Activated T-cell treated with anti-CD3 and anti-CD28 coated beads, Interleukin-2, amount 50 U/mL, for 72 hours (primary cell): ENCODE measurements around the gene GOLGA2. TPM values are rescaled to one million over a fixed set of nuclear protein-coding genes. Genes with fewer than 3 reads are reported as not detected.
"Not testable (repeated sequence)": the region's sequence is repeated elsewhere in the genome, so short reads cannot be mapped to it uniquely, and the experiment has no call there.

Experiments used
- ATAC-seq, 2 donors: fragments of 150-1000 bp; cut with Tn5 transposase; replicated peaks in 1 of 2; 2 replicates each; pipeline ENCODE4 v1.10.0; 2021; ENCODE audit warnings: moderate library complexity in 2 of 2, mild to moderate bottlenecking in 1 of 2
- DNase-seq, 2 donors: peaks; one replicate each; pipeline ENCODE4 v3.0.0; 2021 to 2022; ENCODE audit warnings: mixed read lengths in 1 of 2
- H3K27ac Mint-ChIP-seq: one replicate; pipeline ENCODE4 v1.8.0; 2022; ENCODE audit warnings: mild to moderate bottlenecking, moderate library complexity, mixed read lengths
- H3K27me3 Mint-ChIP-seq: one replicate; pipeline ENCODE4 v1.8.0; 2022; ENCODE audit warnings: low read depth, mixed read lengths
- H3K36me3 Mint-ChIP-seq, 2 donors: one replicate each; pipeline ENCODE4 v1.8.0; 2022; ENCODE audit warnings: mixed read lengths in 2 of 2, mild to moderate bottlenecking in 1 of 2; ENCODE audit not compliant: insufficient read depth in 2 of 2
- H3K4me1 Mint-ChIP-seq: one replicate; pipeline ENCODE4 v1.8.0; 2022; ENCODE audit warnings: low read depth, mixed read lengths
- H3K4me3 Mint-ChIP-seq, 2 donors: one replicate each; pipeline ENCODE4 v1.8.0; 2022; ENCODE audit warnings: mild to moderate bottlenecking in 2 of 2, mixed read lengths in 2 of 2, moderate library complexity in 2 of 2
- H3K9me3 Mint-ChIP-seq, 2 donors: one replicate each; pipeline ENCODE4 v1.8.0; 2022; ENCODE audit warnings: mixed read lengths in 2 of 2
- total RNA-seq, 2 donors: library from RNA; stranded (reverse); gene quantifications; one replicate each; pipeline ENCODE4 v1.2.3, GENCODE V29; 2022

The GOLGA2 gene
- total RNA-seq, 2 donors from 2014 or later: 44.9 to 54.4 TPM

DNA sequence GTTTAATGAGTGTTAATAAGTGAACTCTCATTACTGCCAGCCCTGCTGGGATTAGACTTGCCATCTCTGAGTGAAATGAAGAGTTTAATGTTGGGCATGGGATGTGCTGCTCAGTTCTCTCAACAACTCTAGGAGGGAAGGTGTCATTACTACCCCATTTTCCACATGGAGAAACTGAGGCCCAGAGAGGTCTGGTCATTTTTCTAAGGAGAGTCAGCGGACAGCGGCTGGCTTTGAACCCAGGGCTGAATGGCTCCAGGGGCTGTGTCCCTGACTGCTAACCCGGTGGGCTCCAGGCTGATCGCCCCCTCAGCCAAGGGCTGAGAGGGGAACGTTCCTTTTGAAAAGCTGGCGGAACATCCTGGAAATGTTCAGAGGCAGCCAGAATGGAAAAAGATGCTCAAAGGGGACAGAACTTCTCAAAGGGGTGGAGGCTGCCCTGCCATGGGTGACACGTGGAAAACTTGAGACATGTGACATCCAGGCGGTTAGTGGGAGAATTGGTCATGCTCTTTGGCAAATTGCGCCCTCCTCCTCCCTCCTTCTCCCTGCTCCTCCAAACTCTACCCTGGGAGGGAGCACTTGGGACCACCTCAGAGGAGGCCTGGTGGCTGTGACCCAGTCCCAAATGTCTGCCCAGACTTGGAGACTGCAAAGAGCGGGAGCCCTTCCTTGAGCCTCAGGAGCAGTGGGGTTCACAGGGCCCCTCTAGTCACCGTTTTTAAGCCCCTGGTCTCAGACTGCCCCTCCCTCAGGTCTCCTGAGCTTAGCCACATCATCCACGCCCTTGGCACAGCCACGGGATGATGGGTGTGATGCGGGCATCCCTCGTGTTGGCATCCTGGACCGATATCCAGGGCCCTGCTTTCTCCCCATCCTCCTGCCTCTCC, 43.9 kb downstream of the GOLGA2 start:
- no peak overlapping the region for H3K4me3 Mint-ChIP-seq
- no peaks in the 10 kb centered on the region for H3K27me3 Mint-ChIP-seq
- ATAC-seq (peak in 1 of 2 donors; percentile 25), DNase-seq (no peak)
- no peaks in the 10 kb centered on the region for H3K36me3 Mint-ChIP-seq
- H3K27ac Mint-ChIP-seq: no peak overlapping the region
- H3K4me1 Mint-ChIP-seq: no peaks in the 10 kb centered on the region
- H3K9me3 Mint-ChIP-seq: no peaks in the 10 kb centered on the region

DNA sequence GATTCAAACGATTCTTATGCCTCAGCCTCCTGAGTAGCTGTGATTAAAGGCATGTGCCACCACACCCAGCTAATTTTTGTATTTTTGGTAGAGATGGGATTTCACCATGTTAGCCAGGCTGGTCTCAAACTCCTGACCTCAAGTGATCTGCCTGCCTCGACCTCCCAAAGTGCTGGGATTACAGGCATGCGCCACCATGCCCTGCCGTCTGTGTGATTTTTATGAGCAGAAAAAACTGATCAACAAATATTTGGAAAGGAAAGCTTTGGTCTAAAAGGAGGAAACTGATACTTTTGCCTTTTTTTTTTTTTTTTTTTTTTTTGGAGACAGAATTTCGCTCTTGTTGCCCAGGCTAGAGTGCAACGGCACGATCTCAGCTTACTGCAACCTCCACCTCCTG, 44.9 kb downstream of the GOLGA2 start:
- H3K27me3 Mint-ChIP-seq, ATAC-seq, H3K9me3 Mint-ChIP-seq, H3K36me3 Mint-ChIP-seq, DNase-seq, H3K4me3 Mint-ChIP-seq, H3K27ac Mint-ChIP-seq, H3K4me1 Mint-ChIP-seq: not testable (repeated sequence)

DNA sequence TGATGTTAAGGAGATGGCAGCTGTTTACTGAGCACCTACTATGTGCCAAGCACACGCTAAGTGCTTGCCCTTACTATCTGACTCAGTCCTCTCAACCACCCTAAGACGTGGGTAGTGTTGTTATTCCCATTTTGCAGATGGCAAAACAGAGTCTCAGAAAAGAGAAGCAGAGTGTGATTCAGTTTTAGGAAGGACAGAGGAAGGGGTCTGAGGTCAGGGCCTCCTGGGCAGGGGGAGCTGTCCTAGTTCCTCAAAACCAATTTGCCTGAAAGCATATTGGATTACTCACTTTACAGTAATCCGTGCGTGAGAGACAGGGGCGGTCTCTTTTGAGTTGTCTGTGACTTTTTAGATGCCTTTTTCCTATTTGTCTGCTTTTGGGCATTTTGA, 49.4 kb downstream of the GOLGA2 start:
- ATAC-seq (no peak), DNase-seq (no peak)
- Mint-ChIP-seq H3K27ac (no peak overlapping the region), H3K4me1 (no peaks in the 10 kb centered on the region), H3K27me3 (no peaks in the 10 kb centered on the region), H3K9me3 (no peaks in the 10 kb centered on the region), H3K4me3 (no peak overlapping the region), H3K36me3 (no peaks in the 10 kb centered on the region)

DNA sequence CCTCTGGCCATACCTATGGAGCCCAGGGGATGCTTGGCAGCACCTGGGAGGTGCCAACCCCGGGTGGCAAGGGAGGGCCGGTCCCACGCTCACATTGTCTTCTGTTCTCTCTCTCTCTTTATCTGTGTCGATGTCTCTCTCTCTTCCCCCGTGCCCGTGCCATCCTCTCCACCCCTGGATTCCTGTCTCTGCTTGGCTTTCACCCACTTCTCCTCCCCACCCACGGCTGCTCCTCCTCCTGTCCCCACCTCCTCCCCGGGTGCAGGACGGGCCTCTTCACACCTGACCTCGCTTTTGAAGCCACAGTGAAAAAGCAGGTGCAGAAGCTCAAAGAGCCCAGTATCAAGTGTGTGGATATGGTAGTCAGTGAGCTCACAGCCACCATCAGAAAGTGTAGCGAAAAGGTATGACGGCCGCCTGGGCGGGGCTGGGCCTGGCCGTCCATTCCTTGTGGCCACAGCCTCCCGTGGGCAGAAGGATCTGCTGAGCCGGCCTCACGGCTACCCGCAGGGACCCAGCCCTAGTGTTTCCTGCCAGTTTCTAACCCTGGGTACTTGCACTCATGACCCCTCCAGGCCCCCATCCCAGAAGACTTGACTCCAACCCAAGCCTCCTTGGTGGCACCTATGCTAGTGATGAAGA, 49.9 kb downstream of the GOLGA2 start:
- Mint-ChIP-seq H3K27ac (no peak overlapping the region), H3K9me3 (no peaks in the 10 kb centered on the region), H3K27me3 (no peaks in the 10 kb centered on the region), H3K4me3 (no peak overlapping the region), H3K4me1 (no peaks in the 10 kb centered on the region), H3K36me3 (no peaks in the 10 kb centered on the region)
- ATAC-seq: no peak
- DNase-seq: no peak

DNA sequence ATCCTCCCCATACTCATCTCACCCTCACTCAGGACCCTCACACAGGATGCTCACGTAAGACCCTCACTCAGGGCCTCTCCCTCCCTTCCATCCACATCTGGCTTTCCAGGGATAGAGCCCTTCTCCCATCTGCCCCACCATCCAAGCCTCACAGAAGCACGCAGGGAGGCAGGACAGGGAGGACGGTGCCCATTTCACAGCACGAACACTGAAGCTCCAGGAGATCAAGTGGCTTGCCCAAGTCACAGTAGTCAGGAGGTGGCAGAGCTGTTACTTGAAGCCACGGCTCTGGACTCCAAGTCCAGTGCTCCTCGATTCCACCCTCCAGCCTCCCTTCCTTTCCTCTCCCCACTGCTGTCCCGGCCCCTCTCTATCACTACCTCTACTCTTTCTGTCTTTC, 50.9 kb downstream of the GOLGA2 start:
- no peaks in the 10 kb centered on the region for H3K9me3 Mint-ChIP-seq
- no peaks in the 10 kb centered on the region for H3K36me3 Mint-ChIP-seq
- no peak overlapping the region for H3K4me3 Mint-ChIP-seq
- H3K27me3 Mint-ChIP-seq: no peaks in the 10 kb centered on the region
- H3K27ac Mint-ChIP-seq: no peak overlapping the region
- H3K4me1 Mint-ChIP-seq: no peaks in the 10 kb centered on the region
- DNase-seq: no peak
- ATAC-seq: no peak

DNA sequence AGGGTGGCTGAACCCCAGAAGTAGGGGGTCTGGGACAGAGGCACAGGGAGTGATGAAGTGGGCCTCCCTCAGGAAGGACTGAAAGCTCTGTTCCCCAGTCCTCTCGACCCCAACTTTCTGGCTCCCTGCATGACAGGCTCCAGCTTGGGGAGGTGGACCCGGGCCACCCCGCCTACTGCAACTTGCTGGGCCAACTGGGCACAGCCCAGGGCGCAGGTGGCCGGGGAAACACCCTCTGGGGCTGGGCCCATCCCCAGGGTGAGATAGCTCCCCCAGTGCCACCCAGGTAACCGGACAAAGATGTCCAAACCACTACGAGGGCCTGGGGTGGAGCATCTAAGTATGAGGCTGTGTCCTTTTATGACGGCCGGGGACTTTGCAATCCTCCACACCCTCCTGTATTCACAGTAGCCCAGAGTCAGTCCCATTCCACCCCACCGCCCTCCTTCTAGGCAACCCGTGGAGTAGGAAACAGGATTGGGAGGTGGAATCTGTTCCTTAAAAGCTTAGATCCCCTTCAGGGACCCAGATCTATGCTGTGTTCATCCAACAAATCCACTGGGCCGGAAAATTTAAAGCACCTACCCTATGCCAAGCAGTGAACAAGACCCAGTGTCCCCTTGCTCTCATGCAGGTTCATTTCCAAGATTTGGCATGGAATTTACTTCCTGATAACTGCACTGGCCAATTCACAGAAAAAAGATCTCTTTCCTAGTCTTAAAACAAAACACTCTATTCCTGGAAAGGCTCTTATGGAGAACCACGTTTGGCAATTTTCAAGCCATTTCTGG, 52.7 kb downstream of the GOLGA2 start:
- DNase-seq: no peak
- Mint-ChIP-seq H3K4me3 (no peak overlapping the region), H3K36me3 (no peaks in the 10 kb centered on the region), H3K9me3 (no peaks in the 10 kb centered on the region), H3K27me3 (no peaks in the 10 kb centered on the region), H3K4me1 (peaks cover 10% of the 10 kb centered on the region), H3K27ac (no peak overlapping the region)
- no peak for ATAC-seq

DNA sequence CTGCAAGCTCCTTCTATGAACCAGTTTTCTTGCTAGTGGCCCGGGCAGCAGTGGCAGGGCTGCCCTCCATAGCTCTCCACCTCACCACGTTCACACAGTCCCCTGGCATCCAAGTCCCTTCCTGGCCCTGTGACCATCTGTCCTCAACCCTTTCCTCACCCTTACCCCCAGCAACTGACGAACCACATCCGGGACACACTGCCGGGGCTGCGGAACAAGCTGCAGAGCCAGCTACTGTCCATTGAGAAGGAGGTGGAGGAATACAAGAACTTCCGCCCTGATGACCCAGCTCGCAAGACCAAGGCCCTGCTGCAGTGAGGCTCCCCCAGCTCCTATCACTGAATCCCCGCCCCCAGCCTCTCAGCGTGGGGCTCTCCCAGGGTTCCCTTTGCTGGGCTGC, 53.8 kb downstream of the GOLGA2 start:
- no peaks in the 10 kb centered on the region for H3K36me3 Mint-ChIP-seq
- H3K27ac Mint-ChIP-seq: no peak overlapping the region
- no peak for DNase-seq
- no peaks in the 10 kb centered on the region for H3K27me3 Mint-ChIP-seq
- H3K9me3 Mint-ChIP-seq: no peaks in the 10 kb centered on the region
- no peak overlapping the region for H3K4me3 Mint-ChIP-seq
- no peak for ATAC-seq
- H3K4me1 Mint-ChIP-seq: peaks cover 12% of the 10 kb centered on the region

DNA sequence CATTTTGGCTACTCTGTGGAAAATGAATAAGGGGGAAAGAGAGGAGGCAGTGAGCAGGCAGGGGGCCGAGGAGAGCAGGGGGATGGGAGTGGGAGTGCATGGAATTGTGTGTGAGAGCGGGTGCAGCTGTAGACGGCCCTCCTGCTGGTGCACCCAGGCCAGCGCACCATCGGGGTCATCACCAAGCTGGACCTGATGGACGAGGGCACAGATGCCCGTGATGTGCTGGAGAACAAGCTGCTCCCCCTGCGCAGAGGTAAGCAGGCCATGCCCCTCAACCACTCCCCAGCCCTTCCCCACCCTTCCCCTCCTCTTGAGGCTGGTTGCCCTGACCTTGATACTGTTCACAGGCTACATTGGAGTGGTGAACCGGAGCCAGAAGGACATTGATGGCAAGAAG, 56.0 kb downstream of the GOLGA2 start:
- ATAC-seq: no peak
- Mint-ChIP-seq H3K4me3 (no peak overlapping the region), H3K27ac (no peak overlapping the region), H3K27me3 (no peaks in the 10 kb centered on the region), H3K9me3 (no peaks in the 10 kb centered on the region), H3K4me1 (peaks cover 16% of the 10 kb centered on the region), H3K36me3 (no peaks in the 10 kb centered on the region)
- DNase-seq: no peak

DNA sequence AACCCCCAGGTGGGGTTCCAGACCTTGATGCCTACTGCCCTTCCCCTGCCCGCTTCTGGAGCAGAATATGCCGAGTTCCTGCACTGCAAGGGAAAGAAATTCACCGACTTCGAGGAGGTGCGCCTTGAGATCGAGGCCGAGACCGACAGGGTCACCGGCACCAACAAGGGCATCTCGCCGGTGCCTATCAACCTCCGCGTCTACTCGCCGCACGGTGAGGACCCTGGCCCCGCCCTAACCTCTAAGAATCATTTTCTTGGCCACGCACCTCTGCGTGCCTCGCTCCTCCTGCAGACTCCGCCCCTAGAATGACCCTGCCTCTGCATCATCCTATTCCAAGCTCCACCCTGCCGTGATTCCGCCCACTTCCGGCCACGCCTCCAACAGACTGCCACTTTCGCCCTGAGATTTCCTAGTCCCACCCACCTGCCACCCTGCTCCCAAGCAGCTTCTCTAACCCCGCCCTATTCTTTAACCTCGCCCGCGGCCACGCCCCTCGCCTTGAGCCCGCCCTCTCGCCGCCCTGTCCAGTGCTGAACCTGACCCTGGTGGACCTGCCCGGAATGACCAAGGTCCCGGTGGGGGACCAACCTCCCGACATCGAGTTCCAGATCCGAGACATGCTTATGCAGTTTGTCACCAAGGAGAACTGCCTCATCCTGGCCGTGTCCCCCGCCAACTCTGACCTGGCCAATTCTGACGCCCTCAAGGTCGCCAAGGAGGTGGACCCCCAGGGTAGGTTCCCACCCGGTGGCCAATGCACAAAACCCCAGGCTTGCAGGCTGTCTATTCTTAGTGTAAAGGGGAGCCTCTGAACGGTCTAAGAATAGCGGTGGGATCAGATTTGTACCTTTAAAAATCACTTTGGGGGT, 57.1 kb downstream of the GOLGA2 start:
- Mint-ChIP-seq H3K27me3 (no peaks in the 10 kb centered on the region), H3K9me3 (no peaks in the 10 kb centered on the region), H3K4me1 (peaks cover 16% of the 10 kb centered on the region), H3K27ac (no peak overlapping the region), H3K36me3 (no peaks in the 10 kb centered on the region), H3K4me3 (peak overlapping the region; percentile 68 to 87)
- DNase-seq (peak; percentile 90 to 97), ATAC-seq (peak; percentile 97 to 98)

DNA sequence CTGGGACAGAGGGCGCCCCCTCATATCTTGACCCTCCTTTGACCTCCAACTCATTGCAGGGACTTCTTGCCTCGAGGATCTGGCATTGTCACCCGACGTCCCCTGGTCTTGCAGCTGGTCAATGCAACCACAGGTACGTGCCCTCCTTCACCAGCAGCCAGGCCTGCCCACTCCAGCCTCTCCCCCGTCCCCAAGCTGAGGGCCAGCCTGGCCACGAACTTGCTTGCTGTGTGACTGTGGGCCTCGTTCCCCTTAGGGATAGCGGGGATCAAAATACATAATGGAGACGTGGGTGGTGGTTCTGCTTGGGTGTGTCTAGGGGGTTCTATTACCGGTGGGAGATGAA, 57.7 kb downstream of the GOLGA2 start:
- Mint-ChIP-seq H3K9me3 (no peaks in the 10 kb centered on the region), H3K27ac (no peak overlapping the region), H3K4me1 (peaks cover 16% of the 10 kb centered on the region), H3K27me3 (no peaks in the 10 kb centered on the region), H3K36me3 (no peaks in the 10 kb centered on the region), H3K4me3 (peak overlapping the region; percentile 68 to 87)
- ATAC-seq (no peak), DNase-seq (no peak)

DNA sequence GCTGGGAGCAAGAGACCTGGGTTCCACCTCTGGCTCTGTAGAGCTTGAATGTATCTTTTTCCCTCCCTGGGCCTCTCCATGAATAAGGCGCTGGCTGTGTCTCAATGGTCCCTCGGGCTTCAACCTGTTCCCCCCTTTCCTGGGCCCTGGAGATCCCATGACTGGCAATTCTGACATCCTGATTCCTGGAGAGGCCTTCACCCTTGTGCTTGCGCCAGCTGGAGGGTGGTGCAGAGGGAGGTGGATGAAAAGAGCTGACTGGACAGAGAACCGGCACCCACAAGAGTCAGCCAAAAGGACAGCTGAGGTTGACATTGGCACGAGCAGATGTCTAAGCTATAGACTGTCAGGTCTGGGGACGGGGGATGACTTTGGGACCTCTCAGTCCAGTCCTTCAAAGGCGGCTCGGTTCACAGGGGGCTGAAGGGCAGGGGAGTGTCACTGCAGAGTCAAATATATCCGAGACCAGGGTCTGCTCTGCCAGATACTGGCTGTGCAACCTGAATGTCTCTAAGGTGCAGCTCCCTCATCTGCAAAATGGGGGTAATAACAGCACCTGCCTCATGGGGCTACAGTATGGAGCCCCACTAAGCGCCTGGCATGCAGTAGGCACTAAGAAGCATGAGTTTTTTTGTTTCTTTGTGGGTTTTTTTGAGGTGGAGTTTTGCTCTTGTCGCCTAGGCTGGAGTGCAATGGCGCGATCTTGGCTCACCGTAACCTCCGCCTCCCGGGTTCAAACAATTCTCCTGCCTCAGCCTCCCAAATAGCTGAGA, 58.8 kb downstream of the GOLGA2 start:
- DNase-seq: no peak
- Mint-ChIP-seq H3K36me3 (no peaks in the 10 kb centered on the region), H3K27ac (no peak overlapping the region), H3K9me3 (no peaks in the 10 kb centered on the region), H3K4me3 (no peak overlapping the region), H3K27me3 (no peaks in the 10 kb centered on the region), H3K4me1 (peaks cover 16% of the 10 kb centered on the region)
- no peak for ATAC-seq
